ENCODE measurements around the gene HNRNPC. TPM values are rescaled to one million over a fixed set of nuclear protein-coding genes. Genes with fewer than 3 reads are reported as not detected.

HNRNPC gene
- total and polyA plus RNA-seq, 10 of the 15 experiments (the other 5 are each of a cell fraction or from before 2014, with no cell fraction given): 679 to 1,492 (median 1,262) TPM

- no TSS peak for BruUV-seq (replicated peaks)
- H3K9me3 ChIP-seq (replicated peaks; ENCODE audit: control insufficient read depth, insufficient read depth, low read length): no peaks in the 10 kb centered on the region
Measured at GRCh38 chr14:21162081-21162480, 107.2 kb downstream of the HNRNPC start.

More at GRCh38 chr14:21162081-21162480, 107.2 kb downstream of the HNRNPC start:
- TF ChIP-seq, protein P1, sequence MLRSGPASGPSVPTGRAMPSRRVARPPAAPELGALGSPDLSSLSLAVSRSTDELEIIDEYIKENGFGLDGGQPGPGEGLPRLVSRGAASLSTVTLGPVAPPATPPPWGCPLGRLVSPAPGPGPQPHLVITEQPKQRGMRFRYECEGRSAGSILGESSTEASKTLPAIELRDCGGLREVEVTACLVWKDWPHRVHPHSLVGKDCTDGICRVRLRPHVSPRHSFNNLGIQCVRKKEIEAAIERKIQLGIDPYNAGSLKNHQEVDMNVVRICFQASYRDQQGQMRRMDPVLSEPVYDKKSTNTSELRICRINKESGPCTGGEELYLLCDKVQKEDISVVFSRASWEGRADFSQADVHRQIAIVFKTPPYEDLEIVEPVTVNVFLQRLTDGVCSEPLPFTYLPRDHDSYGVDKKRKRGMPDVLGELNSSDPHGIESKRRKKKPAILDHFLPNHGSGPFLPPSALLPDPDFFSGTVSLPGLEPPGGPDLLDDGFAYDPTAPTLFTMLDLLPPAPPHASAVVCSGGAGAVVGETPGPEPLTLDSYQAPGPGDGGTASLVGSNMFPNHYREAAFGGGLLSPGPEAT (IDR thresholded peaks at IDR 0.05; ENCODE audit: low read depth): no peak
- TF ChIP-seq IRF4 (IDR thresholded peaks at IDR 0.05; ENCODE audit: low read depth, low read length) (no peak), CBFB (IDR thresholded peaks at IDR 0.05; ENCODE audit: low read depth) (no peak), SMAD5 (IDR thresholded peaks at IDR 0.05; ENCODE audit: low read depth) (no peak), SMARCA5 (IDR thresholded peaks at IDR 0.05) (no peak), MXI1 (IDR thresholded peaks at IDR 0.05; ENCODE audit: low read depth, low read length) (no peak), NFYB (IDR thresholded peaks at IDR 0.05; ENCODE audit: insufficient read depth, low read depth, low read length) (no peak), CREM (IDR thresholded peaks at IDR 0.05; ENCODE audit: low read depth) (no peak), ZNF24 (IDR thresholded peaks at IDR 0.05) (no peak), PAX8 (IDR thresholded peaks at IDR 0.05) (no peak), SMAD1 (IDR thresholded peaks at IDR 0.05; ENCODE audit: low read depth, partially characterized antibody) (no peak)
- TF ChIP-seq, protein P2, sequence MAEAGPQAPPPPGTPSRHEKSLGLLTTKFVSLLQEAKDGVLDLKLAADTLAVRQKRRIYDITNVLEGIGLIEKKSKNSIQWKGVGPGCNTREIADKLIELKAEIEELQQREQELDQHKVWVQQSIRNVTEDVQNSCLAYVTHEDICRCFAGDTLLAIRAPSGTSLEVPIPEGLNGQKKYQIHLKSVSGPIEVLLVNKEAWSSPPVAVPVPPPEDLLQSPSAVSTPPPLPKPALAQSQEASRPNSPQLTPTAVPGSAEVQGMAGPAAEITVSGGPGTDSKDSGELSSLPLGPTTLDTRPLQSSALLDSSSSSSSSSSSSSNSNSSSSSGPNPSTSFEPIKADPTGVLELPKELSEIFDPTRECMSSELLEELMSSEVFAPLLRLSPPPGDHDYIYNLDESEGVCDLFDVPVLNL (IDR thresholded peaks at IDR 0.05; ENCODE audit: low read depth, low read length): no peak
- TF ChIP-seq, protein P3, sequence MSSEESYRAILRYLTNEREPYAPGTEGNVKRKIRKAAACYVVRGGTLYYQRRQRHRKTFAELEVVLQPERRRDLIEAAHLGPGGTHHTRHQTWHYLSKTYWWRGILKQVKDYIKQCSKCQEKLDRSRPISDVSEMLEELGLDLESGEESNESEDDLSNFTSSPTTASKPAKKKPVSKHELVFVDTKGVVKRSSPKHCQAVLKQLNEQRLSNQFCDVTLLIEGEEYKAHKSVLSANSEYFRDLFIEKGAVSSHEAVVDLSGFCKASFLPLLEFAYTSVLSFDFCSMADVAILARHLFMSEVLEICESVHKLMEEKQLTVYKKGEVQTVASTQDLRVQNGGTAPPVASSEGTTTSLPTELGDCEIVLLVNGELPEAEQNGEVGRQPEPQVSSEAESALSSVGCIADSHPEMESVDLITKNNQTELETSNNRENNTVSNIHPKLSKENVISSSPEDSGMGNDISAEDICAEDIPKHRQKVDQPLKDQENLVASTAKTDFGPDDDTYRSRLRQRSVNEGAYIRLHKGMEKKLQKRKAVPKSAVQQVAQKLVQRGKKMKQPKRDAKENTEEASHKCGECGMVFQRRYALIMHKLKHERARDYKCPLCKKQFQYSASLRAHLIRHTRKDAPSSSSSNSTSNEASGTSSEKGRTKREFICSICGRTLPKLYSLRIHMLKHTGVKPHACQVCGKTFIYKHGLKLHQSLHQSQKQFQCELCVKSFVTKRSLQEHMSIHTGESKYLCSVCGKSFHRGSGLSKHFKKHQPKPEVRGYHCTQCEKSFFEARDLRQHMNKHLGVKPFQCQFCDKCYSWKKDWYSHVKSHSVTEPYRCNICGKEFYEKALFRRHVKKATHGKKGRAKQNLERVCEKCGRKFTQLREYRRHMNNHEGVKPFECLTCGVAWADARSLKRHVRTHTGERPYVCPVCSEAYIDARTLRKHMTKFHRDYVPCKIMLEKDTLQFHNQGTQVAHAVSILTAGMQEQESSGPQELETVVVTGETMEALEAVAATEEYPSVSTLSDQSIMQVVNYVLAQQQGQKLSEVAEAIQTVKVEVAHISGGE (CRISPR knock-in tag; IDR thresholded peaks at IDR 0.05): no peak
- TF ChIP-seq, protein P4, sequence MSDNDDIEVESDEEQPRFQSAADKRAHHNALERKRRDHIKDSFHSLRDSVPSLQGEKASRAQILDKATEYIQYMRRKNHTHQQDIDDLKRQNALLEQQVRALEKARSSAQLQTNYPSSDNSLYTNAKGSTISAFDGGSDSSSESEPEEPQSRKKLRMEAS (IDR thresholded peaks at IDR 0.05; ENCODE audit: low read depth, low read length): no peak
- intact Hi-C loops (cut with micrococcal nuclease; ENCODE audit: unreplicated experiment): no loop called here
- no peak overlapping the region for H2AFZ ChIP-seq (ENCODE audit: control insufficient read depth, low read depth, low read length)
- ChIA-PET SMC1A (ENCODE audit: uncharacterized antibody, unreplicated experiment) (interaction anchor here (1.1 kb wide), 1 partner anchor 92 kb away, joined by 3 read pairs; the partner anchor contains the start of gene ARHGEF40), CTCF (no interaction called here), RAD21 (ENCODE audit: unreplicated experiment) (no interaction called here), POLR2A (no interaction called here)
- H3K4me2 ChIP-seq (ENCODE audit: control insufficient read depth, insufficient read depth): no peak overlapping the region
- FAIRE-seq (no peak), DNase-seq (ENCODE audit: low read depth, low spot score) (no peak), ATAC-seq (no peak)
- H3K9ac ChIP-seq (ENCODE audit: control insufficient read depth, insufficient read depth, low read length): no peak overlapping the region
- no peaks in the 10 kb centered on the region for H4K20me1 ChIP-seq (ENCODE audit: control insufficient read depth, insufficient read depth)
- H3K79me2 ChIP-seq (ENCODE audit: control insufficient read depth, insufficient read depth, low read length): no peaks in the 10 kb centered on the region
- in situ Hi-C loops (cut with MboI): no loop called here
- H3K36me3 ChIP-seq (ENCODE audit: control insufficient read depth in 2 of 2, insufficient read depth in 2 of 2, low read length in 1 of 2): no peaks in the 10 kb centered on the region
- no peak overlapping the region for H3K4me3 ChIP-seq
- WGBS (ENCODE audit: insufficient coverage, insufficient replicate concordance, low lambda C conversion rate, missing lambda C conversion rate): 39% methylated on average over 5 of the region's 5 CpGs
- no peak overlapping the region for H3K27ac ChIP-seq (ENCODE audit: control insufficient read depth, insufficient read depth)
- H3K27me3 ChIP-seq (replicated peaks in 1 of 2; ENCODE audit: control insufficient read depth in 2 of 2, insufficient read depth in 2 of 2, low read length in 1 of 2): no peaks in the 10 kb centered on the region
- no peaks in the 10 kb centered on the region for H3K4me1 ChIP-seq (ENCODE audit: control insufficient read depth, insufficient read depth, low read length)

Data from GM12878 (cell line).